ENCODE results near the gene KRT38. TPM values are rescaled to one million over a fixed set of nuclear protein-coding genes. Genes with fewer than 3 reads are reported as not detected.

Gene KRT38
- total RNA-seq, 1 experiment from 2014 or later = not detected

DNA sequence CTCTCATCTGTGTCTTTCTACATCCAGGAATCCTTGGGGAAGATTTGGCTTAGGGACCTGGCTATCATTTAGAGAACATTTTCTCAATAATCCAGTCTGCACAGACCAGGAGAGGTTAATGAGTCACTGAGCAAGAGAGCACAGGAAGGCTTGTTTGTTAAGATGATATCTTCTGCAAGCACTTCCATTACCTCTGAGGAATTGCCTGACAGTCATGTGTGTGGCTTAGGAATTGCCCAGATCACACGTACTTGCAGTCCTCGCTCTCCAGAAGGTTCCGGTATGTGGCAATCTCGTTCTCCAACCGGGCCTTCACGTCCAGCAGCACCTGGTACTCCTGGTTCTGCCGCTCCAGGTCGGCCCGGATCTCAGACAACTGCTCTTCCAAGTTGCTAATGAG lies 19.7 kb downstream of the KRT38 start:
- H3K18ac ChIP-seq (ENCODE audit: insufficient read length, low read depth, low read length) = peak overlapping the region; percentile 27

More for the DNA sequence above, 19.7 kb downstream of the KRT38 start:
- H3K79me1 ChIP-seq (ENCODE audit: insufficient read depth, low read depth, low read length, poor library complexity, severe bottlenecking) = no peaks in the 10 kb centered on the region
- H3K9me3 ChIP-seq (ENCODE audit: control insufficient read depth, low read depth, low read length) = no peaks in the 10 kb centered on the region
- H3K27ac ChIP-seq (ENCODE audit: insufficient read length, low read depth, low read length) = no peak overlapping the region
- TF ChIP-seq, protein P1, sequence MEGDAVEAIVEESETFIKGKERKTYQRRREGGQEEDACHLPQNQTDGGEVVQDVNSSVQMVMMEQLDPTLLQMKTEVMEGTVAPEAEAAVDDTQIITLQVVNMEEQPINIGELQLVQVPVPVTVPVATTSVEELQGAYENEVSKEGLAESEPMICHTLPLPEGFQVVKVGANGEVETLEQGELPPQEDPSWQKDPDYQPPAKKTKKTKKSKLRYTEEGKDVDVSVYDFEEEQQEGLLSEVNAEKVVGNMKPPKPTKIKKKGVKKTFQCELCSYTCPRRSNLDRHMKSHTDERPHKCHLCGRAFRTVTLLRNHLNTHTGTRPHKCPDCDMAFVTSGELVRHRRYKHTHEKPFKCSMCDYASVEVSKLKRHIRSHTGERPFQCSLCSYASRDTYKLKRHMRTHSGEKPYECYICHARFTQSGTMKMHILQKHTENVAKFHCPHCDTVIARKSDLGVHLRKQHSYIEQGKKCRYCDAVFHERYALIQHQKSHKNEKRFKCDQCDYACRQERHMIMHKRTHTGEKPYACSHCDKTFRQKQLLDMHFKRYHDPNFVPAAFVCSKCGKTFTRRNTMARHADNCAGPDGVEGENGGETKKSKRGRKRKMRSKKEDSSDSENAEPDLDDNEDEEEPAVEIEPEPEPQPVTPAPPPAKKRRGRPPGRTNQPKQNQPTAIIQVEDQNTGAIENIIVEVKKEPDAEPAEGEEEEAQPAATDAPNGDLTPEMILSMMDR (conservative IDR thresholded peaks at IDR 0.05) = no peak
- Mint-ChIP-seq H3K4me3 (no peak overlapping the region), H3K27me3 (ENCODE audit: low read depth) (peaks cover 11% of the 10 kb centered on the region), H3K9me3 (no peaks in the 10 kb centered on the region), H3K4me1 (peaks cover 8% of the 10 kb centered on the region in 2 experiments; a peak in 3 of 4 replicates), H3K27ac (peak overlapping the region in 1 of 3 experiments; percentile 9; a peak in 2 of 7 replicates), H3K36me3 (ENCODE audit: insufficient read depth in 1 of 3, low read depth in 3 of 3) (no peaks in the 10 kb centered on the region)
- no peaks in the 10 kb centered on the region for H4K20me1 ChIP-seq (ENCODE audit: control insufficient read depth, insufficient read depth, insufficient read length)
- H3K14ac ChIP-seq (ENCODE audit: insufficient read depth, low read length) = no peak overlapping the region
- no peak overlapping the region for H4K91ac ChIP-seq (ENCODE audit: insufficient read length, low read depth, low read length)
- no peak overlapping the region for H2BK5ac ChIP-seq (ENCODE audit: insufficient read length, low read length)
- H4K5ac ChIP-seq (ENCODE audit: insufficient read length, low read depth, low read length) = no peak overlapping the region
- no peak overlapping the region for H2BK12ac ChIP-seq (ENCODE audit: insufficient read length, low read depth, low read length)
- H2BK15ac ChIP-seq (ENCODE audit: low read depth, low read length) = no peak overlapping the region
- no peak overlapping the region for H3K23ac ChIP-seq (ENCODE audit: insufficient read length, low read depth, low read length)
- no peak overlapping the region for H2BK120ac ChIP-seq (ENCODE audit: low read depth, low read length, poor library complexity, severe bottlenecking)
- H3K23me2 ChIP-seq (ENCODE audit: insufficient read length, low read depth, low read length, poor library complexity, severe bottlenecking) = no peaks in the 10 kb centered on the region
- H3K4me1 ChIP-seq (ENCODE audit: insufficient read depth, low read length) = no peaks in the 10 kb centered on the region
- no peak overlapping the region for H2AK5ac ChIP-seq (ENCODE audit: insufficient read length, low read length)
- no peak overlapping the region for H3K56ac ChIP-seq (ENCODE audit: insufficient read length, low read depth, low read length)
- no peak overlapping the region for H3K9ac ChIP-seq (ENCODE audit: extremely low read depth, insufficient read length, low read length)
- DNase-seq = no peak
- no peak overlapping the region for H2BK20ac ChIP-seq (ENCODE audit: low read depth, low read length, poor library complexity, severe bottlenecking)
- WGBS (ENCODE audit: extremely low coverage, insufficient read length, low lambda C conversion rate) = no CpG with 5 or more reads among the region's 9 CpGs
- H3T11ph ChIP-seq (ENCODE audit: low read length) = no peak overlapping the region
- no peaks in the 10 kb centered on the region for H3K27me3 ChIP-seq (ENCODE audit: insufficient read depth, low read length)
- H3K79me2 ChIP-seq (ENCODE audit: insufficient read depth, low read length) = no peaks in the 10 kb centered on the region
- H3K4me2 ChIP-seq (ENCODE audit: insufficient read depth, insufficient read length, low read length) = no peak overlapping the region
- no peak overlapping the region for H2AFZ ChIP-seq (ENCODE audit: low read length)
- no peak overlapping the region for H4K8ac ChIP-seq (replicated peaks; ENCODE audit: insufficient read length, low read depth, low read length)
- no peak overlapping the region for H3K4ac ChIP-seq (ENCODE audit: low read depth, low read length)

All from H9 (cell line).